Epithelial cell of proximal tubule (primary cell): ENCODE results near the gene ITPRID2. TPM values are rescaled to one million over a fixed set of nuclear protein-coding genes. Genes with fewer than 3 reads are reported as not detected.

ENCODE experiments used
- DNase-seq: peaks from one replicate; pipeline ENCODE4 v3.0.0-alpha.2; 2011; ENCODE audit warnings: low read depth
- H3K4me3 ChIP-seq: 2 replicates; pipeline ENCODE4 v1.5.1; 2011; ENCODE audit warnings: low read depth, mild to moderate bottlenecking, low read length
- total RNA-seq: library from RNA; depleted of rRNA; stranded (reverse); fragments of >200 nt; gene quantifications from 2 replicates; pipeline ENCODE4 v1.2.3, GENCODE V29; 2015
- TF ChIP-seq, protein P1 (sequence below): conservative IDR thresholded peaks from 2 replicates; pipeline ENCODE4 v1.5.1; 2012; ENCODE audit warnings: low read depth, mild to moderate bottlenecking, low read length

The ITPRID2 gene
- total RNA-seq, 1 donor from 2014 or later: 112 TPM

DNA sequence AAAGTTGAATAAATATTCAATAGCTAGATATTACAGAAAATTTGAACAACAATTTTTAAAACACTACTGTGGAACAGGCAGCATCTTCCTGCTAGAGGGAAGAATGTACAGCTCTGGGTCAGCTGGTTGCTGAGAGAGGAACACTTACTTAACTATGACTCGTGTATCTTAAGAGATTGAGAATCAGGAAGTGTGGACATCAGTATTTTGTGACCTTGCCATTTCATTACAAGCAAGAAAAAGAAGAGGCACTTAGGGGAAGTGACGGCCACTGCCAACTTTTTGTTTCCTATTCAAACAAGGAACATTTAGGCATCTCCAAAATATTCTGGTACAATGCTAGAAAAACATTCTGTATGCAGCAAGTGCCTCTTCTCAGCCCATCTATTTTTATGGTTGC is 45.9 kb downstream of the ITPRID2 start:
- TF ChIP-seq, protein P1, sequence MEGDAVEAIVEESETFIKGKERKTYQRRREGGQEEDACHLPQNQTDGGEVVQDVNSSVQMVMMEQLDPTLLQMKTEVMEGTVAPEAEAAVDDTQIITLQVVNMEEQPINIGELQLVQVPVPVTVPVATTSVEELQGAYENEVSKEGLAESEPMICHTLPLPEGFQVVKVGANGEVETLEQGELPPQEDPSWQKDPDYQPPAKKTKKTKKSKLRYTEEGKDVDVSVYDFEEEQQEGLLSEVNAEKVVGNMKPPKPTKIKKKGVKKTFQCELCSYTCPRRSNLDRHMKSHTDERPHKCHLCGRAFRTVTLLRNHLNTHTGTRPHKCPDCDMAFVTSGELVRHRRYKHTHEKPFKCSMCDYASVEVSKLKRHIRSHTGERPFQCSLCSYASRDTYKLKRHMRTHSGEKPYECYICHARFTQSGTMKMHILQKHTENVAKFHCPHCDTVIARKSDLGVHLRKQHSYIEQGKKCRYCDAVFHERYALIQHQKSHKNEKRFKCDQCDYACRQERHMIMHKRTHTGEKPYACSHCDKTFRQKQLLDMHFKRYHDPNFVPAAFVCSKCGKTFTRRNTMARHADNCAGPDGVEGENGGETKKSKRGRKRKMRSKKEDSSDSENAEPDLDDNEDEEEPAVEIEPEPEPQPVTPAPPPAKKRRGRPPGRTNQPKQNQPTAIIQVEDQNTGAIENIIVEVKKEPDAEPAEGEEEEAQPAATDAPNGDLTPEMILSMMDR: no peak
- no peak for DNase-seq
- no peak overlapping the region for H3K4me3 ChIP-seq

DNA sequence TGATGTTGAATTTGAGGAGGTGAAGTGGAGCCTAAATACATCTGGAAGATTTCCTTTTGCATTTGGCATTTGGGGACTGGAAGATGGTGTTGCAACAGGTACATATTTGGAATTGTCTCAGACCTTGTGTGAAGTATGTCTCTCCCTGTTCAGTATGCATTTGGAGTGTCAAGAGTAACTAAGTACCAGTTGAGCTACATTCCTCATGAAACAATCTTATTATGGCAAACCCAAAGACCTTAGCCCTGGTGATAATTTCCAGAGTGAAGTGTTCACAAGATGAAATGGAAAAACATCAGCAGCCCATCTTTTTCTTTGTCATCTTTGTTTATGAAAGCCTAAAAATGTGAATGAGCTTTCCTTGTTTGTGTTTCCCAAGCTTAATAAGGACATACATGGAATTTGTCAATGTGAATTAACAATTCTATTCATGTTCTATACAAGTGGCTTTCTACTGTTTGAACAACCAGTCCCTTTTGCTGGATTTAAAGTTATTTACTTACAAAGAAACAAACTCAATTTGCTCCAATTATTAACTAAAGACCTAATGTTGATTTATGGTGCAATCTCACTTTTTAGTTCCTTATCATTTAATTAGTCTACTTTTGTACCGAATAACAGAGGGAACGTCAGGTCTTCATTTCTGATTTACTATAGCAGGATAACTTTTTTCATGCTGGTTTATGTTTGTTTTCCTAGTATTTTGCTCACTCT is 52.0 kb downstream of the ITPRID2 start:
- H3K4me3 ChIP-seq: no peak overlapping the region
- DNase-seq: no peak

DNA sequence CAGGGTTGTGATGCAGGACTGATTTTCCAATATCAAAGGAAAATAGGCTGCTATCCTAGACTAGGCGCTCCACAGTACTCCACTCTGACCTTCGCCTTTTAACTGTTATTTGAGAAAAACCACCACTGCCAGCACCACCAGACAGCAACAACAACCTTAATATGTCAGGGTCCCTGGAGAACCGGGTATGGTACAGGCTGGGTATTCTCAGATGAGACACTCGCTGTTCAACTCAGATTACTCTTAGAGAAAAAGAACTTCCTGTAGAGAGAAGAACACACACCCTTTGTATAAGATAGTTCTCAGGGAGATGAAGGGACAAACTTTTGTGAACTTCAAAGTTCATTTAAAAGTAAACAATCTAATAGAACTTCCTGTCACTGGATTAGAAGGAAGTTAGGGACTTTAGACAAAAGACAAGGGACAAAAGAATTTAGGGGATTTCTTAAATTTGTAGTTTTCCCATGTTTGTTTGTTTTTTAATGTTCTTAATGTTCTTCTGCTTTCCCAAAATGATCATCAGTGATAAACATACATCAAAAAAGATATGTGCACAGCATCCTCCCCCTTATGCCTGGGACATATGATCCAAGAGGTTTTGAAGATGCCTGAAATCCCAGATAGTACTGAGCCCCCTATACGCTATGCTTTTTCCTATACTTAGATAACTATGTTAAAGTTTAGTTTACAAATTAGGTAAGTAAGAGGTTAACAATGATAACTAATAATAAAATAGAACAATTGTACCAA is 52.8 kb downstream of the ITPRID2 start:
- no peak for DNase-seq
- no peak overlapping the region for H3K4me3 ChIP-seq
- TF ChIP-seq, protein P1: no peak

More for the DNA sequence above, 52.0 kb downstream of the ITPRID2 start:
- TF ChIP-seq, protein P1: no peak

DNA sequence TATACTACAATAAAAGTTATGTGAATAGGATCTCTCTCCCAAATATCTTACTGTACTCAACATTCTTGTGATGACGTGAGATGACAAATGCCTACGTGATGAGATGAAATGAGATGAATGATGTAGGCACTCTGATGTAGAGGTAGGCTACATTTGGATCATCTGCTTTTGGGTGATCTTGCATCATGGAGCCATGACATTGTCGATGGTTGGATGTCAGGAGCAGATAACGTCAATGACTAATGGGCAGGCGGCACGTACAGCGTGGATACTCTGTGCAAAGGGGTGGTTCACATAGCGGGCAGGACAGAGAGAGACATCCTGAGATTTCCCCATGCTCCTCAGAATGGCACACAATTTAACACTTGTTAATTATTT is 53.4 kb downstream of the ITPRID2 start:
- DNase-seq: no peak
- no peak overlapping the region for H3K4me3 ChIP-seq
- TF ChIP-seq, protein P1: no peak

DNA sequence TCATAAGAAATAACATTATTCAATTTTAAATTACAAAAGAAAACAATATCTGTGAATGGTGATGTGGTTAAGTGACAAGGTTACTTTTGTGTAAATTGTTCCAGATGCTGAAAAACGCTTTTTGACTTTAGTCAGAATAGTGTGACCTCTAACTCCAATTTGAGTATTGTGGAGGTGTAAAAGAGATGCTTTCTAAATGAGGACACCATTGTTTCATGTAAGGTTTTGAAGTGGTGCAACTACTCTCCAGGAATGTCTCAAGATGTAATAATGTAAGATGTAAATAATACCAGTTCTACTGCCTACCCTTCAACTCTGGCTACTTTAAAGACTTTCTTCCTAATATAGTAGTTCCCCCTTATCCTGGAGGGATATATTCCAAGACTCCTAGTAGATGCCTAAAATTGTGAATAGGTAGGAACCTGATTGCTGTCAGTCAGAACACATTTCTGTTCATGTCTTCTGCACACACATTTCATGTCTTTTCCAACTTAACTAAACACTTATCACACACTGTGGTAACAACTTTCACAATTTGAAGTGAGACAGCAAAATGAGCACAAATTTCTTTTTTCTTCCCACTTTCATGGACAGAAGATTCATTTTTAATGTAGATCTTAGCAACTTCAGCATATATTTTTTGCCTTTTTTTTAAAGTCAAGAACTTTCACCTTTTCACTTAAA is 55.1 kb downstream of the ITPRID2 start:
- H3K4me3 ChIP-seq: no peak overlapping the region
- TF ChIP-seq, protein P1: no peak
- no peak for DNase-seq

DNA sequence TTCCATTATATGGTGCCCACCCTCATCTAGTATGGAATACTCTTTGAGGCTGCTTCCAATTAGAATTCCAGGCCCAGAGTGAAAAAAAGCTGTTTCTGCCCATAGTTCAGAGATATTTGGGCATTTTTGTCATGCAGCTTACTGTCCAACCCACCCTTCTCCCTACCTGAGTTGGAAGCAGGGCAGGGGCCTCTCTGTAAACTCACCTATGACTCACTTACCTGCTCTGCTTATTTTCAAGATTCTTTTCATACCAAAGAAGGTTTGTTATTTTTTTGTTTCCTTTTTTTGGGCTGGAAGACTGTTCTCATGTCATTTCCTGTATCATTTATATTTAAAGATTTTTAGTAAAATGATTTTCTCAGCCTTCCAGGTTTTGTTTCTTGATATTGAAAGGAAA is 55.7 kb downstream of the ITPRID2 start:
- TF ChIP-seq, protein P1: no peak
- no peak for DNase-seq
- H3K4me3 ChIP-seq: no peak overlapping the region
